Ishikawa (cell line): ENCODE measurements around the gene ERICH3.

Experiments
- EGR1 ChIP-seq: IDR thresholded peaks from 2 replicates; pipeline ENCODE4 v1.6.1; 2012
- EP300 ChIP-seq: IDR thresholded peaks from 2 replicates; pipeline ENCODE4 v1.6.1; 2012; ENCODE audit warnings: borderline replicate concordance
- MAX ChIP-seq: IDR thresholded peaks from 2 replicates; pipeline ENCODE4 v1.6.1; 2012
- NFIC ChIP-seq: IDR thresholded peaks from 2 replicates; pipeline ENCODE4 v1.6.1; 2012
- RAD21 ChIP-seq: IDR thresholded peaks from 2 replicates; pipeline ENCODE4 v1.6.1; 2012; ENCODE audit warnings: low read depth
- TAF1 ChIP-seq: IDR thresholded peaks from 2 replicates; pipeline ENCODE4 v1.6.1; 2012; ENCODE audit warnings: low read depth, mild to moderate bottlenecking
- TEAD4 ChIP-seq: IDR thresholded peaks from 2 replicates; pipeline ENCODE4 v1.6.1; 2012
- YY1 ChIP-seq: IDR thresholded peaks from 2 replicates; pipeline ENCODE4 v1.6.1; 2012; ENCODE audit warnings: low read depth
- ZBTB7A ChIP-seq: IDR thresholded peaks from 2 replicates; pipeline ENCODE4 v1.6.1; 2012; ENCODE audit warnings: low read depth

GRCh38 chr1:74716822-74717221 is 43.2 kb upstream of the ERICH3 start:
- TF ChIP-seq RAD21 (no peak), MAX (no peak), YY1 (no peak), EP300 (no peak), TEAD4 (no peak), TAF1 (no peak), EGR1 (no peak), ZBTB7A (no peak), NFIC (no peak)
